ENCODE data around the gene MRPL54.
"Not testable (repeated sequence)": the region's sequence is repeated elsewhere in the genome, so short reads cannot be mapped to it uniquely, and the experiment has no call there.

Gene MRPL54

GRCh38 chr19:3752492-3752891, 10.0 kb upstream of the MRPL54 start:
- Histone ChIP-seq H3K4me3 (ENCODE audit: severe bottlenecking) (no peak overlapping the region), H3K27me3 (ENCODE audit: insufficient read depth, poor library complexity, severe bottlenecking) (no peaks in the 10 kb centered on the region), H3K4me1 (ENCODE audit: insufficient read depth, poor library complexity, severe bottlenecking) (no peaks in the 10 kb centered on the region), H3K9me3 (ENCODE audit: severe bottlenecking) (no peaks in the 10 kb centered on the region), H3K36me3 (ENCODE audit: low read depth) (0 out of 2 replicates have a peak, but pooled peaks cover 5% of the 10 kb centered on the region), H3K27ac (ENCODE audit: poor library complexity, severe bottlenecking) (no peak overlapping the region)
- ATAC-seq (ENCODE audit: low read depth) (no peak), DNase-seq (ENCODE audit: low spot score) (no peak)
- TF ChIP-seq, protein P1, sequence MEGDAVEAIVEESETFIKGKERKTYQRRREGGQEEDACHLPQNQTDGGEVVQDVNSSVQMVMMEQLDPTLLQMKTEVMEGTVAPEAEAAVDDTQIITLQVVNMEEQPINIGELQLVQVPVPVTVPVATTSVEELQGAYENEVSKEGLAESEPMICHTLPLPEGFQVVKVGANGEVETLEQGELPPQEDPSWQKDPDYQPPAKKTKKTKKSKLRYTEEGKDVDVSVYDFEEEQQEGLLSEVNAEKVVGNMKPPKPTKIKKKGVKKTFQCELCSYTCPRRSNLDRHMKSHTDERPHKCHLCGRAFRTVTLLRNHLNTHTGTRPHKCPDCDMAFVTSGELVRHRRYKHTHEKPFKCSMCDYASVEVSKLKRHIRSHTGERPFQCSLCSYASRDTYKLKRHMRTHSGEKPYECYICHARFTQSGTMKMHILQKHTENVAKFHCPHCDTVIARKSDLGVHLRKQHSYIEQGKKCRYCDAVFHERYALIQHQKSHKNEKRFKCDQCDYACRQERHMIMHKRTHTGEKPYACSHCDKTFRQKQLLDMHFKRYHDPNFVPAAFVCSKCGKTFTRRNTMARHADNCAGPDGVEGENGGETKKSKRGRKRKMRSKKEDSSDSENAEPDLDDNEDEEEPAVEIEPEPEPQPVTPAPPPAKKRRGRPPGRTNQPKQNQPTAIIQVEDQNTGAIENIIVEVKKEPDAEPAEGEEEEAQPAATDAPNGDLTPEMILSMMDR (IDR thresholded peaks at IDR 0.05; ENCODE audit: poor library complexity, severe bottlenecking): no peak

DNA sequence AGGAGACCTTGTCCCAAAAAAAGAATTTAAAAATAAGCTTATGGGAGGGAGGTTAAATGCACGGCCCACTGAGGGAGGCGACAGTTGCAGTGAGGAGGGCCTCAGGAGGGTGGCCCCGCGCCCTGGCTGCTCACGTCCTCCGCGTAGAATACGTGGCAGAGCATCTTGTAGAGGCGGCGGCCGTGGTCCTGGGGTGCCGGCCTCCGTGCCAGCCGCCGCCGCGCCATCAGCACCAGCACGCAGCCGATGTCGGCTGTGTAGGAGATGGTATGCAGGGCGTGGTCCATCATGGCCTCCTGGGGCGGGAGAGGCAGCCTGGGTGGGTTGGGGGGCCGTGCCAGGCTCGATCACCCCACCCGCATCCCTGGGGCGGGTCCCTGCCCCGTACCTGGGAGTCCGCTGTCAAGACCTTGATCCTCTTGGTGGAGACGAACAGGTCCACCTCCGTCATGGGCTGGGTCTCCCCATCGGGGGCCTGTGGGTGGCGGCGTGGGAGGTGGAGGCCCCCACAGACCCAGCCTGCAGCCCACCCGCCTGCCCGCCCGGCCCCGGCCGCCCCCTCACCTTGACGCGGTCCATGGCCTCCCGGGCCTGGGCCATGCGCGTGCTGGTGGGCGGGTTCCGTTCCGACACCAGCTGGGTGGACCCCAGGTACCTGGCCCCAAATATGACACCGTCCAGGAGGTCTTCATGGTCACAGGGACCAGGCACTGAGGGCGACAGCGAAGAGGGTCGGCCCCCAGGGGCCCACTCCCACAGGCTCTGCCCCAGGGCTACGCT, 8.7 kb upstream of the MRPL54 start:
- H3K9me3 ChIP-seq (ENCODE audit: severe bottlenecking): no peaks in the 10 kb centered on the region
- no peak for DNase-seq (ENCODE audit: low spot score)
- H3K27ac ChIP-seq (ENCODE audit: poor library complexity, severe bottlenecking): no peak overlapping the region
- H3K27me3 ChIP-seq (ENCODE audit: insufficient read depth, poor library complexity, severe bottlenecking): no peaks in the 10 kb centered on the region
- H3K4me3 ChIP-seq (ENCODE audit: severe bottlenecking): no peak overlapping the region
- peaks cover 13% of the 10 kb centered on the region for H3K36me3 ChIP-seq (ENCODE audit: low read depth)
- ATAC-seq (ENCODE audit: low read depth): no peak
- H3K4me1 ChIP-seq (ENCODE audit: insufficient read depth, poor library complexity, severe bottlenecking): no peaks in the 10 kb centered on the region
- TF ChIP-seq, protein P1 (IDR thresholded peaks at IDR 0.05; ENCODE audit: poor library complexity, severe bottlenecking): no peak

DNA sequence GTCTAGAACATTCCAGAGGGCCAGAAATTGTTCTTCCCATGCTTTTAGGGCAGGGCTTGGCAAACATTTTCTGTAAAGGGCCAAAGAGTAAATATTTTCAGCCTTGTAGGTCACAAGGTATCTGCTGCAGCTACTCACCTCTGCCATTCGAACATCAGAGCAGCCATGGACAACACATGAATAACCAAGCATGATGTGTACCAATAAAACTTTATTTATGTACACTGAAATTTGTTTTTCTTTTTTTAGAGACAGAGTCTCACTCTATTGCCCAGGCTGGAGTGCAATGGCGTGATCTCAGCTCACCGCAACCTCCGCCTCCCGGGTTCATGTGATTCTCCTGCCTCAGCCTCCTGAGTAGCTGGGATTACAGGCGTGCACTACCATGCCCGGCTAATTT, 4.8 kb upstream of the MRPL54 start:
- H3K9me3 ChIP-seq (ENCODE audit: severe bottlenecking); H3K27ac ChIP-seq (ENCODE audit: poor library complexity, severe bottlenecking); H3K4me1 ChIP-seq (ENCODE audit: insufficient read depth, poor library complexity, severe bottlenecking); DNase-seq (ENCODE audit: low spot score); H3K27me3 ChIP-seq (ENCODE audit: insufficient read depth, poor library complexity, severe bottlenecking); H3K4me3 ChIP-seq (ENCODE audit: severe bottlenecking); ATAC-seq (ENCODE audit: low read depth): not testable (repeated sequence)
- peaks cover 11% of the 10 kb centered on the region for H3K36me3 ChIP-seq (ENCODE audit: low read depth)

- H3K9me3 ChIP-seq (ENCODE audit: severe bottlenecking); H3K4me1 ChIP-seq (ENCODE audit: insufficient read depth, poor library complexity, severe bottlenecking); DNase-seq (ENCODE audit: low spot score); ATAC-seq (ENCODE audit: low read depth); H3K27ac ChIP-seq (ENCODE audit: poor library complexity, severe bottlenecking); H3K4me3 ChIP-seq (ENCODE audit: severe bottlenecking); H3K27me3 ChIP-seq (ENCODE audit: insufficient read depth, poor library complexity, severe bottlenecking): not testable (repeated sequence)
- peaks cover 11% of the 10 kb centered on the region for H3K36me3 ChIP-seq (ENCODE audit: low read depth)
Measured at GRCh38 chr19:3758297-3758696, 4.2 kb upstream of the MRPL54 start.

DNA sequence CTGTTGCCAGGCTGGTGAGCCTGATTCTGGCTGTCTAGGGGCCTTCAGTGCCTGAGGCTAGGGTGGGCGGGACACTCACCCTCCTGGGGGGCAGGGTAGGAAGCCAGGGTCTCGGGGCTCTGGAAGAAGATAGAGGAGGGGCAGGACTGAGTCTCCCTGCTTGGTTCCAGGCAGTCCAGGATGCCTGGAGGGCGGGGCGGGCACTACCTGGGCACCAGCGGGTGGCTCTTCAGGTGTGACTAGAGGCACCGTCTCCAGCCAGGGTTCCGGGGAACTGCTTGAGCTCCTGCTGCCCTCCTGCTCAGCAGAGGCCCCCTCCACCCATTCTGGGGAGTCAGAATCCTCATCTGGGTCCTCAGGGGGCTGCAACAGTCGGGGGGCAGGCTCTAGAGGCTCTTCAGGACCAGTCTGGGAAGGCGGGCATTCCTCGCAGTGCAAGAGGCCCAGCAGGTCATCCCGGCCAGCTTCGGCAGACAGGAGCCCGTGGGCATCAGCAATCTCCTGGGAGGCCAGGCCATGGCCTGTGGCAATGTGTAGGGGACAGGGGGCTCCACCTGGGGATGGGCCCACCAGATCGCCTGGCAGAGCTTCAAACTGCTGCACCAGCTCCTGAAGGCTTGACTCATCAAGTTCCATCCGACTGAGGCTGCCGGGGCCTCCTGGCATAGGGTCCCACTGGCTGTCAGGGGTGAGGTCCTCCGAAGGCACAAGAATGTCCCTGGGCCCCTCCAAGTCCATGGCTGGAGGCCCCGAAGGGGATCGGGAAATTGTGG, 2.8 kb upstream of the MRPL54 start:
- Histone ChIP-seq H3K9me3 (ENCODE audit: severe bottlenecking) (no peaks in the 10 kb centered on the region), H3K4me3 (ENCODE audit: severe bottlenecking) (no peak overlapping the region), H3K36me3 (ENCODE audit: low read depth) (peaks cover 11% of the 10 kb centered on the region), H3K27ac (ENCODE audit: poor library complexity, severe bottlenecking) (no peak overlapping the region), H3K27me3 (ENCODE audit: insufficient read depth, poor library complexity, severe bottlenecking) (no peaks in the 10 kb centered on the region), H3K4me1 (ENCODE audit: insufficient read depth, poor library complexity, severe bottlenecking) (no peaks in the 10 kb centered on the region)
- DNase-seq (ENCODE audit: low spot score) (no peak), ATAC-seq (ENCODE audit: low read depth) (no peak)
- TF ChIP-seq, protein P1 (IDR thresholded peaks at IDR 0.05; ENCODE audit: poor library complexity, severe bottlenecking): no peak
